ENCODE data around the gene TAOK1. TPM values are rescaled to one million over a fixed set of nuclear protein-coding genes. Genes with fewer than 3 reads are reported as not detected.

TAOK1 gene
- total RNA-seq, 4 donors from 2014 or later = 28.7 to 104 (median 42.8) TPM

DNA sequence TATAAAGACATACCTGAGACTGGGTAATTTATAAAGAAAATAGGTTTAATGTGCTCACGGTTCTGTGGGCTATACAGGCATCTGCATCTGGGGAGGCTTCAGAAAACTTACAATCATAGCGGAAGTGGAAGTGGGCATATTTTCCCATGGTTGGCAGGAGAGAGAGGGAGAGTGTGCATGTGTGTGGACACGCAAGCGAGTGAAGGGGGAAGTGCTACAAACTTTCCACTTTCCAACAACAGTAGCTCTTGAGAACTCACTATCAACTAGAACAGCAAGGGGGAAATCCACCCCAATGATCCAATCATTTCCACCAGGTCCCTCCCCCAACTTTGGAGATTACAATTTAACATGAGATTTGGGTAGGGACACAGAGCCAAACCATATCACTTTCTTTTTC, 11.1 kb downstream of the TAOK1 start:
- DNase-seq = no peak
- peaks cover 0 to 38% (median 0%) of the 10 kb centered on the region in 3 donors for H3K36me3 ChIP-seq

DNA sequence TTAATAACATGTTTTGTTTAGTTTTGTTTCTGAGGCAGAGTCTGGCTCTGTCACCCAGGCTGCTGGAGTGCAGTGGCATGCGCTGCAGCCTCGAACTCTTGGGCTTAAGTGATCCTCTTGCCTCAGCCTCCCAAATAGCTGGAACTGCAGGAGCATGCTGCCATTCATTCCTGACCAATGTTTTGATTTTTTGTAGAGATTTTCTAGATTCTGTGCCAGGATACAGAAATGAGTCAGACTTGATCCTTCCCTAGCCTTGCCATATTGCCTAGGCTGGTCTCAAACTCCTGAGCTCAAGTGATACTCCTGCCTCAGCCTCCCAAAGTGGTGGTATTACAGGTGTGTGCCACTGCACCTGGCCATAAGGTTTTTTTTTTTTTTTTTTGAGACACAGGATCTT, 17.7 kb downstream of the TAOK1 start:
- no peak for TF ChIP-seq POLR2A (IDR thresholded peaks at IDR 0.05)
- no peak for TF ChIP-seq CTCF (IDR thresholded peaks at IDR 0.05)
- H3K27me3 ChIP-seq = no peaks in the 10 kb centered on the region
- H3K27ac ChIP-seq = no peak overlapping the region
- DNase-seq = no peak
- no peaks in the 10 kb centered on the region for H3K4me1 ChIP-seq
- no peak overlapping the region for H3K4me3 ChIP-seq
- H3K9me3 ChIP-seq = no peaks in the 10 kb centered on the region
- peaks cover 0 to 27% (median 0%) of the 10 kb centered on the region in 3 donors for H3K36me3 ChIP-seq

More for the DNA sequence above, 11.1 kb downstream of the TAOK1 start:
- H3K27ac ChIP-seq = no peak overlapping the region
- no peak overlapping the region for H3K4me3 ChIP-seq
- no peaks in the 10 kb centered on the region for H3K9me3 ChIP-seq
- no peaks in the 10 kb centered on the region for H3K27me3 ChIP-seq
- no peaks in the 10 kb centered on the region for H3K4me1 ChIP-seq
- TF ChIP-seq POLR2A (IDR thresholded peaks at IDR 0.05) (no peak), CTCF (IDR thresholded peaks at IDR 0.05) (no peak)

- Histone ChIP-seq H3K9me3 (no peaks in the 10 kb centered on the region), H3K27ac (no peak overlapping the region), H3K27me3 (no peaks in the 10 kb centered on the region), H3K4me3 (no peak overlapping the region), H3K36me3 (peaks cover 0 to 19% (median 0%) of the 10 kb centered on the region in 3 donors), H3K4me1 (no peaks in the 10 kb centered on the region)
- no peak for TF ChIP-seq POLR2A (IDR thresholded peaks at IDR 0.05)
- no peak for TF ChIP-seq CTCF (IDR thresholded peaks at IDR 0.05)
- DNase-seq = no peak
These were observed 19.8 kb downstream of the TAOK1 start for GRCh38 chr17:29409963-29410362.

DNA sequence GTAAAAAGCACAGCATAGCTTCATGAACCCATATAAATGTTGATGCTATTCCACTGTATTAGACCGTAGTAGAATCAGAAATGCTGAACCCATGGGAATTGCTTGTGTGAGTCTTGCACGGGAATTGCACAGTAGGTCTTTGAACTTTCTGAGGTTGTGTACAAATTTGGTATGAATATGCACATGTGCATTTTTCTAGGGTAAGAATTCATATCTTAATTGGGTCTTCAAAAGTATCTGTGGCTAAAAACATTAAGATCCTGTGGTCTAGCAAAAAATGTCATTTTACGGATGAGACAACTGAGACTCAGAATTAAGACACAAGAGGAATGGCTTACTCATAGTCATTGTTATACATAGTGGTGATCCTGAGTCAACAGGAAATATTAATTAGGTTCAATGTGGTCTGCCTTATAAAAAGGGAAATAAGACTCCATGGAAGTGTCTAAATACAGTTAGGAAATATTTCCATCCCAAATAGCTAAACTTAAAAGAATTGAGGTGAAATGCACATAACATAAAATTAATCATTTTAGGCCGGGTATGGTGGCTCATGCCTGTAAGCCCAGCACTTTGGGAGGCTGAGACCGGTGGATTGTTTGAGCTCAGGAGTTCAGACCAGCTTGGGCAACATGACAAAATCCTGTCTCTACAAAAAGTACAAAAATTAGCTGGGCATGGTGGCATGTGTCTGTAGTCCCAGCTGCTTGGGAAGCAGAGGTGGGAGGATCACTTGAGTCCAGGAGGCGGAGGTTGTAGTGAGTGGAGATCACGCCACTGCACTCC, 22.8 kb downstream of the TAOK1 start:
- Histone ChIP-seq H3K4me3 (no peak overlapping the region), H3K9me3 (no peaks in the 10 kb centered on the region), H3K36me3 (peaks cover 0 to 5% (median 0%) of the 10 kb centered on the region in 3 donors), H3K27me3 (no peaks in the 10 kb centered on the region), H3K27ac (no peak overlapping the region), H3K4me1 (no peaks in the 10 kb centered on the region)
- TF ChIP-seq POLR2A (IDR thresholded peaks at IDR 0.05) (no peak), CTCF (IDR thresholded peaks at IDR 0.05) (no peak)
- no peak for DNase-seq

- H3K27ac ChIP-seq = no peak overlapping the region
- no peaks in the 10 kb centered on the region for H3K4me1 ChIP-seq
- no peak for DNase-seq
- no peaks in the 10 kb centered on the region for H3K27me3 ChIP-seq
- TF ChIP-seq POLR2A (IDR thresholded peaks at IDR 0.05) (no peak), CTCF (IDR thresholded peaks at IDR 0.05) (no peak)
- H3K36me3 ChIP-seq = peaks cover 0 to 7% (median 0%) of the 10 kb centered on the region in 3 donors
- no peaks in the 10 kb centered on the region for H3K9me3 ChIP-seq
- H3K4me3 ChIP-seq = no peak overlapping the region
These were observed 30.0 kb downstream of the TAOK1 start for GRCh38 chr17:29420128-29420527.

Measured in Peyer's patch (tissue), 4 donors.